VCaP (cell line): ENCODE results near the gene YPEL2.

Experiments
- H3K27ac ChIP-seq: fragments of 450-650 bp; 2 replicates; pipeline ENCODE4 v1.5.1; 2017
- TF ChIP-seq, protein P1 (sequence below): fragments of 450-650 bp; conservative IDR thresholded peaks from 2 replicates; pipeline ENCODE4 v1.5.1; 2017; ENCODE audit warnings: mild to moderate bottlenecking, moderate library complexity

YPEL2 gene

DNA sequence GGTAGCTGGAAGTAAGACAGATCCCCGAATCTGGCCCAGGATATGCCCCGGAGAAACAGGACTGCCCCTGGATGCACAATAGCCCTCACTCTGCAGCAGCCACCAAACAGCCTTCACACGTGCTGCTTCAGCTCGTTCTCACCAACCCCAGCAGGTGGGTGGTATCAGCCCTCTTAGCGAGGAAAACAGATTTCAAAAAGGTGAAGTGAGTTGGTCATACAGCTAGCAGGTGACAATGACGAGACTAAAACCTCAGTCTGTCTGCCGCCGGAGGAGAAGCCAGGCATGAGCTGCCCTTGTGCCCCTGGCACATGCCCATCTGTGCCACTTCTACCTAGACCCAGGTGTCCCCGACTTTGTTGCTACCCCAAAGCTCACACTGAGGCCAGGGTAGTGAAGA, 92.4 kb downstream of the YPEL2 start:
- TF ChIP-seq, protein P1, sequence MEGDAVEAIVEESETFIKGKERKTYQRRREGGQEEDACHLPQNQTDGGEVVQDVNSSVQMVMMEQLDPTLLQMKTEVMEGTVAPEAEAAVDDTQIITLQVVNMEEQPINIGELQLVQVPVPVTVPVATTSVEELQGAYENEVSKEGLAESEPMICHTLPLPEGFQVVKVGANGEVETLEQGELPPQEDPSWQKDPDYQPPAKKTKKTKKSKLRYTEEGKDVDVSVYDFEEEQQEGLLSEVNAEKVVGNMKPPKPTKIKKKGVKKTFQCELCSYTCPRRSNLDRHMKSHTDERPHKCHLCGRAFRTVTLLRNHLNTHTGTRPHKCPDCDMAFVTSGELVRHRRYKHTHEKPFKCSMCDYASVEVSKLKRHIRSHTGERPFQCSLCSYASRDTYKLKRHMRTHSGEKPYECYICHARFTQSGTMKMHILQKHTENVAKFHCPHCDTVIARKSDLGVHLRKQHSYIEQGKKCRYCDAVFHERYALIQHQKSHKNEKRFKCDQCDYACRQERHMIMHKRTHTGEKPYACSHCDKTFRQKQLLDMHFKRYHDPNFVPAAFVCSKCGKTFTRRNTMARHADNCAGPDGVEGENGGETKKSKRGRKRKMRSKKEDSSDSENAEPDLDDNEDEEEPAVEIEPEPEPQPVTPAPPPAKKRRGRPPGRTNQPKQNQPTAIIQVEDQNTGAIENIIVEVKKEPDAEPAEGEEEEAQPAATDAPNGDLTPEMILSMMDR: no peak
- H3K27ac ChIP-seq: no peak overlapping the region

DNA sequence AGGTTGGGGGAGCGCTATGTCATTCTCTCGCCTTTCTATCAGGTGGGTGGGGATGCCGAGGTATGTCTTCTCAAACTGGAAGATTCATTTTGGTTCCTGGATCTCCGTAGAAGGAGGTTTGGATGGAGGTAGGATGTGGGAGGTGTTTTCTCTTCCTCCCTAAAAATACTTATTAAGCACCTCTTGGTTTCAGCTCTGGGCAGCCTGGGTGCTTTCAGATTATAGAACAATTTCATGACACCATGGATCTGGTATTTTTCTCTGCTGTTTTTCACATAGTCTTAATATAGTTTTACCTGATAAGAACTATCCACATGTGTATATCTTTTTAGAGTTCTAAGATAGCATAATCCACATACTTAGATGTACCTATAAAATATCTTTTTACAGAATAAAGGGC, 92.9 kb downstream of the YPEL2 start:
- H3K27ac ChIP-seq: no peak overlapping the region
- TF ChIP-seq, protein P1: no peak

DNA sequence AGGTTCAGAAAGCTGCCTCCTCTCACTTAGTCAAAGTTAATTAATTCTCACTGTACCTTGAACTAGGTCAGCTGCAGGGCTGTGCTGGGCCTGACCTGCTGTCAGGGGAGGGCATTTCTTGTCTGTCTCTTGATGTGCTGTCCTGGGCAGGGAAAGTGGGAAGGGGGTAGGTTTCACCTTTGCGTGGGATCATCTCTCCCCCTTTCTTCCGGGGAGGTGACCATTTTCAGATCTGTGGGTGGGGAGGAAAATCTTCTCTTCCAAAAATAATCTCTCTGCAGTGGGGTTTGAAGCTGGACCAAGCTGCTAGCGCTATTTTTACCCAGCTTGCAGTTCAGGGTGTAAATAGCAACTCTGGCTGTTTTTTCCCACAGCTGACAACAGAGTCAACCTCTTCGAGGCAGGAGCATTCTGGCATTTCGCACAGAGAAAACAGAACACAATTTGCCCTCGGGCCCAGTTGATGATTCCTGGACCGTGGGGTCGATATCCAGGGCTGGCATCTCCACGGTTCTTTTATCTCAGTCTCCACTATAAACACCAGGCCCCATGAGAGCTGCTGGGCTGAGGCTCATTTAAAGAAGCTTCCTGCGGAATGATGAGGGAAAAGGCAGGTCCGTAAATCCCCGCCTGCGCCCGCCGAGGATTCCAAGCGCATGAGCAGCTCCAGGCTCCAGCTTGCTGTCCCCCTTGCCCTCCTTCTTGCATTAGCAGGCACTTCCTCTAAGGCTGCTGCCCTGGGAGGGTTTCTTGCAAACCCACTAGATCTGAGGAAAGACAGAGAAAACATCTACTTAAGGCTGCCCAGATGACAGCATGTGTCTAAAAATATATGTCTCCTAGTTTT, 93.9 kb downstream of the YPEL2 start:
- no peak overlapping the region for H3K27ac ChIP-seq
- TF ChIP-seq, protein P1: no peak

DNA sequence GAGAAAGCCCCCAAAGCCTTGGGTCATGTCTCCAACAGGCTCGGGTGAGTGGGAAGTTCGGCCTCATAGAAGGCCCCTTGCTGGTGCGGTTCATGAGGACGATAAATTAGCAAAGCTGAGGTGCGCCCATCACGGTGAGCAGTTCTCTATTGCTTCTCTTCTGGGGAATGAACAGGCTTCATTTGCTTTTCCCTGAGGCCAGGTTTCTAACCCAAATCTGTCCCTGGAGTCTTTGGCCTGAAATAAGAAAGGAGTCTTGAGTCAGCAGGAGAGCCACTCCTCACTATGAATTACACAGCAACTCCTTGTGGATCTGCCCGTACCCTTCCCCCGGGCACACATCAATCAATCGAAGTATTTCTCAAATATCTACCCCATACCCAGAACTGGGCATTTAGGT, 94.6 kb downstream of the YPEL2 start:
- no peak overlapping the region for H3K27ac ChIP-seq
- TF ChIP-seq, protein P1: no peak

DNA sequence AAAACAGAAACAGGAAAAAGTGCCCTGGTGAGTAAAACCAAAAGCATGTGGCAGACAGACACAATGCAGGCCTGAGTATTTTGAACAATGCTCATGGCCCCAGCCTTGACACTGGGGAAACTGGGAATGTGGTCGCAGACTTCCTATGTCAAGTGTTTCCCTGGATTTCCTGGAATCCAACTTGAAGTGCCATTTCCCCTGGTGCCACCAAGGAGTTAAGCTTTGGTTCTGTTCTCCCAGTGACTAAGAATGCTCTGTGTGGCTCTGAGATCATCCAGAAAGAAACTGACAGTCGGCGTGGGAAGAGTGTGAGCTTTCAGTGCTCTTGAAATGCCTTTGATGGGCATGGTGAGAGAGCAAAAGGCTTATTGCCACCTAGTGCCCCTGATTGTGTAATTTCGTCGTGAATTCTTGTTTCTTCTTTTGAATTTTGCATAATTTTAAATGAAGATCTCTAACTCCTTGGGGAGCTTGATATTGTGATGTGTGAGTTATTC, 96.0 kb downstream of the YPEL2 start:
- TF ChIP-seq, protein P1: 0 out of 2 replicates have a peak, but pooled peaks have one; percentile 10
- H3K27ac ChIP-seq: no peak overlapping the region

DNA sequence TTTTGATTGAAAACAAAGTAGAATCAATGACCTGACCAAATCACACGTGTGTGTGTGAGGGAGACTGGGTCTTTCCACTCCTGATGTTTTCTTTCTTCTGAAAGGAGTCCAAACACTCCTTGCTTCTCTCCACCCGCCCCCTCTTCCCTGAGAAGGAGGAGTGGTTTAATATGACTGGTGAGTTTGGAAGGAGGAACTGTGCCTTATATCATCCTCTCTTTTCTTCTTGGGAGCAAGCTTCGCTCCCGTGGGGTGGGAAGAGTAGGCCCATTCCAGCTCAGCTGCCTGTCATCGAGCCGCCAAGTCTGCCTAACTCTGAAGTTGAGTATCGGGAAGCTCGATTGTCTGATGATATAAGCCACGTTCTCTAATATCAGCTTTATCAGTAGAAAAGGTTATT, 96.5 kb downstream of the YPEL2 start:
- H3K27ac ChIP-seq: no peak overlapping the region
- TF ChIP-seq, protein P1: no peak

DNA sequence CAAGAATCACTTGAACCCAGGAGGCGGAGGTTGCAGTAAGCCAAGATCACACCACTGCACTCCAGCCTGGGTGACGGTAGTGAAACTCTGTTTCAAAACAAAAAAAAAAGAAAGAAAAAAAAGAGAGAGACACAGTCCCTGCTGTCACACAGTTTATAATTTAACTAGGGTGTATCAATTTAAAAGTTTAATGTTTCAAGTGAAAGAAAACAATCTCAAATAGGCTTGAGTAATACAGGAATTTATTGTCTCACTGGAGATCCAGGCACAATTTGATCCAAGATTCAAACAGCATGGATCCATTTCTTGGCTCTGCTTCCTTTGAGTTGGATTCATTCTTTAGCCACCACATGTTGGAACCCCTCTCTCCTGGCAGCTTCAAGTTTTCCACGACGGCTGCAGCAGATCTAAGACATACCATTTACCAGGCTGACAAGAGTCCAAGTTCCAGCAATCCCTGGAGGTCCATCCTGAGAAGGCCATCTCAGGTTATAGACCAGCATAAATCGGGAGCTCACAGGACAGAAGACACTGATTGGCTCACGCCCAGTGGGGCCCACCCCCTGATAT, 97.5 kb downstream of the YPEL2 start:
- H3K27ac ChIP-seq: no peak overlapping the region
- TF ChIP-seq, protein P1: no peak
